Ishikawa (cell line): ENCODE measurements around the gene MIOS.

Source experiments
- CEBPB ChIP-seq: IDR thresholded peaks from 2 replicates; pipeline ENCODE4 v1.6.1; 2012
- EGR1 ChIP-seq: IDR thresholded peaks from 2 replicates; pipeline ENCODE4 v1.6.1; 2012
- MAX ChIP-seq: IDR thresholded peaks from 2 replicates; pipeline ENCODE4 v1.6.1; 2012
- TAF1 ChIP-seq: IDR thresholded peaks from 2 replicates; pipeline ENCODE4 v1.6.1; 2012; ENCODE audit warnings: low read depth, mild to moderate bottlenecking
- TCF12 ChIP-seq: IDR thresholded peaks from 2 replicates; pipeline ENCODE4 v1.6.1; 2012; ENCODE audit warnings: low read depth
- TEAD4 ChIP-seq: IDR thresholded peaks from 2 replicates; pipeline ENCODE4 v1.6.1; 2012
- USF1 ChIP-seq: IDR thresholded peaks from 2 replicates; pipeline ENCODE4 v1.6.1; 2012
- YY1 ChIP-seq: IDR thresholded peaks from 2 replicates; pipeline ENCODE4 v1.6.1; 2012; ENCODE audit warnings: low read depth

- TF ChIP-seq USF1 (no peak), TCF12 (no peak), YY1 (no peak), TAF1 (no peak), EGR1 (no peak), MAX (no peak), TEAD4 (no peak), CEBPB (no peak)
Measured at GRCh38 chr7:7639421-7639820, 72.7 kb downstream of the MIOS start.
